ENCODE measurements around the gene SVOPL. TPM values are rescaled to one million over a fixed set of nuclear protein-coding genes. Genes with fewer than 3 reads are reported as not detected.
A peak's percentile ranks its signal among the peaks of the same experiment; 100 is the strongest.

Gene SVOPL
- total and polyA plus RNA-seq, 9 of the 15 experiments (the other 6 are each of a cell fraction or from before 2014, with no cell fraction given): 0.13 to 0.42 (median 0.20) TPM; not detected in 6

GRCh38 chr7:138579136-138579535 lies 122.0 kb downstream of the SVOPL start (continued):
- no peak for TF ChIP-seq RUNX1 (IDR thresholded peaks at IDR 0.05; ENCODE audit: low read depth)
- TF ChIP-seq ELF4 (CRISPR knock-in tag; IDR thresholded peaks at IDR 0.05): no peak

GRCh38 chr7:138575897-138576428 lies 125.2 kb downstream of the SVOPL start:
- no peaks in the 10 kb centered on the region for H3K9me3 ChIP-seq (replicated peaks; ENCODE audit: control insufficient read depth, insufficient read depth, low read depth, low read length)
- no peaks in the 10 kb centered on the region for H3K27me3 ChIP-seq (ENCODE audit: control insufficient read depth in 2 of 2, insufficient read depth in 2 of 2, low read length in 2 of 2)
- no peaks in the 10 kb centered on the region for H4K20me1 ChIP-seq (replicated peaks; ENCODE audit: control insufficient read depth, insufficient read depth, low read length)
- no peaks in the 10 kb centered on the region for H3K9me1 ChIP-seq (ENCODE audit: control insufficient read depth, insufficient read depth, low read length)
- FAIRE-seq: no peak
- ATAC-seq: peak; percentile 67
- no peak for DNase-seq (ENCODE audit: extremely low read depth in 1 of 4, low spot score in 3 of 4)
- no peak overlapping the region for H3K4me2 ChIP-seq (ENCODE audit: insufficient read depth, low read length)
- no TSS peak for BruUV-seq (replicated peaks)
- TF ChIP-seq ATF3 (IDR thresholded peaks at IDR 0.05): peak; percentile 24; the same call in 1 of the 2 replicates
- no peak for TF ChIP-seq ATF3 (CRISPR knock-in tag; conservative IDR thresholded peaks at IDR 0.05)
- 0 out of 2 replicates have a peak, but pooled peaks have one; percentile 20 for TF ChIP-seq ZNF175 (CRISPR knock-in tag; IDR thresholded peaks at IDR 0.05; ENCODE audit: low read depth)
- peak; percentile 80 to 85; a peak in 2 of 4 replicates for TF ChIP-seq TRIM24 (IDR thresholded peaks at IDR 0.05)
- TF ChIP-seq CEBPG (CRISPR knock-in tag; IDR thresholded peaks at IDR 0.05): peak; percentile 75
- TF ChIP-seq CEBPG (tag; conservative IDR thresholded peaks at IDR 0.05 in 1 of 2, IDR thresholded peaks at IDR 0.05 in 1 of 2): peak in 1 of 2 experiments; percentile 90; a peak in 2 of 4 replicates
- TF ChIP-seq SRF (CRISPR knock-in tag; IDR thresholded peaks at IDR 0.05): no peak
- TF ChIP-seq ZNF584 (CRISPR knock-in tag; IDR thresholded peaks at IDR 0.05; ENCODE audit: low read depth): 0 out of 2 replicates have a peak, but pooled peaks have one; percentile 50
- no peak for TF ChIP-seq ZFP36 (IDR thresholded peaks at IDR 0.05; ENCODE audit: low read depth, low read length, partially characterized antibody)
- ChIA-PET POLR2A (interaction anchor here (2.1 kb wide), 1 partner anchor 12 kb away, joined by 9 read pairs; no protein-coding TSS in a partner anchor), CTCF (ENCODE audit: low intra/inter-chr PET ratio) (no interaction called here)
- peaks cover 91% of the 10 kb centered on the region for H3K36me3 ChIP-seq (ENCODE audit: control insufficient read depth, insufficient read depth, low read length)
- intact Hi-C loops (cut with micrococcal nuclease) (no loop called here), in situ Hi-C loops (cut with MboI) (no loop called here)
- H2AFZ ChIP-seq (ENCODE audit: low read depth, low read length): no peak overlapping the region
- H3K79me2 ChIP-seq (ENCODE audit: control insufficient read depth, insufficient read depth, low read length): no peaks in the 10 kb centered on the region
- no peak overlapping the region for H3K9ac ChIP-seq (ENCODE audit: insufficient read depth in 1 of 2, low read depth in 2 of 2, low read length in 2 of 2)
- 95% methylated on average over 5 of the region's 5 CpGs for WGBS (ENCODE audit: insufficient coverage, low coverage, missing lambda C conversion rate)
- no peak overlapping the region for H3K27ac ChIP-seq (ENCODE audit: extremely low read depth, low read depth, low read length)
- no peak overlapping the region for H3K4me3 ChIP-seq
- H3K4me1 ChIP-seq (replicated peaks in 1 of 2; ENCODE audit: control insufficient read depth in 2 of 2, insufficient read depth in 2 of 2, low read length in 2 of 2): no peaks in the 10 kb centered on the region

All from K562 (cell line).